ENCODE results near the gene PALLD.

Gene PALLD

GRCh38 chr4:168607215-168607614 is 110.4 kb downstream of the PALLD start:
- DNase-seq (ENCODE audit: low spot score): no peak
- in situ Hi-C loops (cut with MboI; ENCODE audit: low sequenced_read_pairs, unreplicated experiment): no loop called here
- no peak for TF ChIP-seq CTCF (IDR thresholded peaks at IDR 0.05; ENCODE audit: borderline replicate concordance, control extremely low read depth, extremely low read depth, insufficient read depth, missing control alignments)

- no peak for TF ChIP-seq CTCF (IDR thresholded peaks at IDR 0.05; ENCODE audit: borderline replicate concordance, control extremely low read depth, extremely low read depth, insufficient read depth, missing control alignments)
- in situ Hi-C loops (cut with MboI; ENCODE audit: low sequenced_read_pairs, unreplicated experiment): no loop called here
- DNase-seq (ENCODE audit: low spot score): no peak
These were observed 111.9 kb downstream of the PALLD start for GRCh38 chr4:168608771-168609170.

- in situ Hi-C loops (cut with MboI; ENCODE audit: low sequenced_read_pairs, unreplicated experiment): no loop called here
- TF ChIP-seq CTCF (IDR thresholded peaks at IDR 0.05; ENCODE audit: borderline replicate concordance, control extremely low read depth, extremely low read depth, insufficient read depth, missing control alignments): no peak
- DNase-seq (ENCODE audit: low spot score): no peak
These were observed 112.5 kb downstream of the PALLD start for GRCh38 chr4:168609369-168609768.

- in situ Hi-C loops (cut with MboI; ENCODE audit: low sequenced_read_pairs, unreplicated experiment): no loop called here
- DNase-seq (ENCODE audit: low spot score): no peak
- TF ChIP-seq CTCF (IDR thresholded peaks at IDR 0.05; ENCODE audit: borderline replicate concordance, control extremely low read depth, extremely low read depth, insufficient read depth, missing control alignments): no peak
These were observed 114.2 kb downstream of the PALLD start for GRCh38 chr4:168610911-168611530.

- TF ChIP-seq CTCF (IDR thresholded peaks at IDR 0.05; ENCODE audit: borderline replicate concordance, control extremely low read depth, extremely low read depth, insufficient read depth, missing control alignments): no peak
- no peak for DNase-seq (ENCODE audit: low spot score)
- in situ Hi-C loops (cut with MboI; ENCODE audit: low sequenced_read_pairs, unreplicated experiment): no loop called here
These were observed 115.7 kb downstream of the PALLD start for GRCh38 chr4:168612450-168613135.

GRCh38 chr4:168613869-168614268 is 117.0 kb downstream of the PALLD start:
- in situ Hi-C loops (cut with MboI; ENCODE audit: low sequenced_read_pairs, unreplicated experiment): no loop called here
- no peak for TF ChIP-seq CTCF (IDR thresholded peaks at IDR 0.05; ENCODE audit: borderline replicate concordance, control extremely low read depth, extremely low read depth, insufficient read depth, missing control alignments)
- DNase-seq (ENCODE audit: low spot score): no peak

All from GM13976 (cell line).